SK-N-MC (cell line): Measurements from ENCODE around the gene LAG3.

Experiments used
- EZH2 ChIP-seq: fragments of 200-600 bp; sonication (generic); IDR thresholded peaks from one replicate; pipeline ENCODE4 v1.6.1; 2017; ENCODE audit warnings: antibody characterized with exemption
- POLR2AphosphoS5 ChIP-seq: IDR thresholded peaks from 2 replicates; pipeline ENCODE4 v1.6.1; 2012; ENCODE audit warnings: mild to moderate bottlenecking, low read depth, low read length, borderline replicate concordance

DNA sequence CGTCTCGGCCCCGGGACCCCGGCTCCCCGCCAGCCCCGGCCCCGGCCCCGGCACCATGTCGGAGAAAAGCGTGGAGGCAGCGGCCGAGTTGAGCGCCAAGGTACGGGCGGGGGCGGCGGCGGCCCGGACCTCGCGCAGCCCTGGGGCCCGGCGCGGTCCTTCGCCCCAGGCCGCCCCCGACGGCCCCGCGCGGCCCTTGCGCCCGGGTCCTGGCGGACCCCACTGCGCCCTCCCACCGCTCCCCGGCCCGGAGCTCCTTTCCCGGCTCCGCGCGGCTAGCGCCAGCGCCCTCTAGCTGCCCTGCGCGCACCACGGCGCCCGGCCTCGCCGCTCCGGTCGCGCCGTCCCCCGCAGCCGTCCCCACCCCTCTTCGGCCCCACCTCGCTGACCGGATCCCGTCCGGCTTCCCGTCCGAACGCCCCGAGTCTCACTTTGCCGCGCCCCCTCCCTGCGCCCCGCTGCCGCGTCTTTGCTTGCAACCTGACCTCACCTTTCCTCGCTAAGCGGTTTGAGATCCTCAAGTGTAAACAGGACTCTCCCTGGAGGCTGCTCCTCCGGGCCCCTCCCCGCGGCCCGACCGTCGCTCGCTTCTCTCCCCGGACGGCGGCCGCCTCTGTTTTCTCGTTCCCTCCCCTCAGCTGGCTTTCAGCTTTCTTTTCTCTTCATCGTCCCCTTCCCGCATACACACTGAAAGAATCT is 5.5 kb upstream of the LAG3 start:
- TF ChIP-seq POLR2AphosphoS5 (peak; percentile 33; the same call in 1 of the 2 replicates), EZH2 (no peak)
